Stimulated activated CD4-positive, alpha-beta T cell treated with anti-CD3 and anti-CD28 coated beads, TNF-alpha, amount 100 ng/mL, for 24 hours (primary cell): ENCODE measurements around the gene ISCA1.

Experiments used
- DNase-seq, 3 experiments: peaks; one replicate each; pipeline ENCODE4 v3.0.0-alpha.2; 2020; ENCODE audit warnings: low read depth in 3 of 3

The ISCA1 gene

GRCh38 chr9:86285261-86285660 lies 2.9 kb upstream of the ISCA1 start:
- DNase-seq = no peak

- DNase-seq = no peak
Observed at GRCh38 chr9:86282979-86283535, 719 bp upstream of the ISCA1 start.

GRCh38 chr9:86281593-86282076 lies 703 bp downstream of the ISCA1 start:
- DNase-seq = no peak

- no peak for DNase-seq
Observed at GRCh38 chr9:86280580-86280979, 1.8 kb downstream of the ISCA1 start.

GRCh38 chr9:86279839-86280238 lies 2.5 kb downstream of the ISCA1 start:
- DNase-seq = no peak

- DNase-seq = no peak
Observed at GRCh38 chr9:86277072-86277471, 5.3 kb downstream of the ISCA1 start.

- no peak for DNase-seq
Observed at GRCh38 chr9:86275962-86276361, 6.4 kb downstream of the ISCA1 start.

- no peak for DNase-seq
Observed at GRCh38 chr9:86274821-86275643, 7.3 kb downstream of the ISCA1 start.

GRCh38 chr9:86272221-86272620 lies 10.1 kb downstream of the ISCA1 start:
- no peak for DNase-seq

GRCh38 chr9:86263876-86264275 lies 18.5 kb downstream of the ISCA1 start:
- DNase-seq = no peak

- DNase-seq = no peak
Observed at GRCh38 chr9:86262492-86262891, 19.8 kb downstream of the ISCA1 start.

GRCh38 chr9:86259557-86259956 lies 22.8 kb downstream of the ISCA1 start, which contains the start of gene C9orf153:
TSS of gene C9orf153 (minus strand) at chr9:86259657. CDS start at chr9:86229603, 30,054 bp downstream.
- DNase-seq = no peak

- DNase-seq = no peak
Observed at GRCh38 chr9:86257391-86257790, 24.9 kb downstream of the ISCA1 start.

GRCh38 chr9:86256653-86257052 lies 25.7 kb downstream of the ISCA1 start:
- DNase-seq = no peak

- DNase-seq = no peak
Observed at GRCh38 chr9:86253577-86253976, 28.8 kb downstream of the ISCA1 start.

GRCh38 chr9:86252870-86253269 lies 29.5 kb downstream of the ISCA1 start:
- no peak for DNase-seq

GRCh38 chr9:86250123-86250522 lies 32.2 kb downstream of the ISCA1 start:
- no peak for DNase-seq

- DNase-seq = no peak
Observed at GRCh38 chr9:86248746-86249145, 33.6 kb downstream of the ISCA1 start.

GRCh38 chr9:86246752-86247161 lies 35.6 kb downstream of the ISCA1 start:
- no peak for DNase-seq

GRCh38 chr9:86242071-86242470 lies 40.3 kb downstream of the ISCA1 start:
- no peak for DNase-seq

- peak in 1 of 3 experiments; percentile 13 for DNase-seq
Observed at GRCh38 chr9:86241216-86241615, 41.1 kb downstream of the ISCA1 start.

- no peak for DNase-seq
Observed at GRCh38 chr9:86238861-86239770, 43.2 kb downstream of the ISCA1 start.
